ENCODE results near the gene CDIP1. TPM values are rescaled to one million over a fixed set of nuclear protein-coding genes. Genes with fewer than 3 reads are reported as not detected.

Gene CDIP1
- total and polyA plus RNA-seq, 10 of the 15 experiments (the other 5 are each of a cell fraction or from before 2014, with no cell fraction given): 6.1 to 32.4 (median 13.6) TPM

DNA sequence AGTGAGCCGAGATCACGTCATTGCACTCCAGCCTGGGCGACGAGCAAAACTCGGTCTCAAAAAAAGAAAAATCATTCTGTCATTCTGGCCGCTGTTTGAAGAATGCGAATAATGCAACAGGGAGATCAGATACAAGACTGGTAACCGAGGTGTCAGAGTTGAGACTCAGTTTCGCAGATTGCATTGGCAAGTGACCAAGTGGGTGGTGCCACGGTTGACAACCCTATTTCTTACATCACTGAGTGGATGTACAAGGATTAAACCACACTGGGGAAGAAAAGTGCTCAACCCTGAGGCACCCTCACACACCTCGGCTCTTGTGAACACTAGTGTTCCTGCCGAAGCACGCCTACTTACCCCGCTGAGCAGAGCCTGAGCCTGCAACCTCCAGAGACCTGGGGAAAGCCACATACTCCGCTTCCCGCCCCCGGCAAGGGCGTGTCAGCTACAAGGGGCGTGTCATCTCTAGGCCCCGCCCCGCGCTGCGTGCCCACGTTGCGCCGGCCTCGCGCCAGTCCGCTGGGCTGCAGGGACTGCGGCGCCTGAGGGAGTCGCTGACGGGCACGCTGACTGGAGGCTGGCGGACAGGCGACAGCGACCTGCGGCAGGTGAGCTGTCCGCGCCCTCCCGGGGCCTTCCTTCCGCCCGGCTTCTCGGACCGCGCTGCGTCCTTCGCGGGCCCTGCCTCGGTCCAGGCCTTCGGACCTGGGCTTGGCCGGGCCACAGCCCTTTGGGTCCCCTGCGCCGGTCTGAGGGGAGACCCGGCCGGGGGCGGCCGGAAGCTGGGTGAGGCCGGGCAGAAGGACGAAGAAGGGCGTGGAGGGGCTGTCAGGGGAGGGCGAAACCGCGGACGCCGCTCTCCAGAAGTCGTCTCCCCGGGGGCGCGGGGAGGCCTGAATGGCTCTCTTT is 62.4 kb downstream of the CDIP1 start, which contains the start of gene HMOX2:
TSS of gene HMOX2 (plus strand) at position 519 of the 909 bp plus-strand sequence. CDS start 29,127 bp downstream, outside the sequence.
- Histone ChIP-seq H3K79me2 (ENCODE audit: control insufficient read depth, insufficient read depth, low read length) (peaks cover 35% of the 10 kb centered on the region), H3K9me3 (replicated peaks; ENCODE audit: control insufficient read depth, insufficient read depth, low read length) (no peaks in the 10 kb centered on the region), H3K36me3 (ENCODE audit: control insufficient read depth in 2 of 2, insufficient read depth in 2 of 2, low read length in 1 of 2) (no peaks in the 10 kb centered on the region), H3K27me3 (replicated peaks in 1 of 2; ENCODE audit: control insufficient read depth in 2 of 2, insufficient read depth in 2 of 2, low read length in 1 of 2) (no peaks in the 10 kb centered on the region), H3K4me3 (peak within 1 kb of the TSS; percentile 98), H3K27ac (ENCODE audit: control insufficient read depth, insufficient read depth) (peak within 1 kb of the TSS; percentile 77), H3K4me2 (ENCODE audit: control insufficient read depth, insufficient read depth) (peak within 1 kb of the TSS; percentile 62), H2AFZ (ENCODE audit: control insufficient read depth, low read depth, low read length) (peak within 1 kb of the TSS; percentile 41), H4K20me1 (ENCODE audit: control insufficient read depth, insufficient read depth) (no peaks in the 10 kb centered on the region), H3K9ac (ENCODE audit: control insufficient read depth, insufficient read depth, low read length) (peak within 1 kb of the TSS; percentile 73), H3K4me1 (ENCODE audit: control insufficient read depth, insufficient read depth, low read length) (peaks cover 4% of the 10 kb centered on the region; the same call in 1 of the 2 replicates)
- ChIA-PET POLR2A (interaction anchor here (1.2 to 4.1 kb wide), 4 partner anchors 30 to 169 kb away, joined by 3 to 33 read pairs (median 10); partner anchors contain the start of genes CORO7 and PAM16), RAD21 (ENCODE audit: unreplicated experiment) (interaction anchor here (1.1 to 2.7 kb wide), 4 partner anchors 12 to 140 kb away, joined by 3 to 14 read pairs (median 6); no protein-coding TSS in a partner anchor), SMC1A (ENCODE audit: uncharacterized antibody, unreplicated experiment) (interaction anchor here (0.7 to 1.2 kb wide), 6 partner anchors 14 to 72 kb away, joined by 3 to 4 read pairs (median 3); no protein-coding TSS in a partner anchor), CTCF (interaction anchor here (0.9 to 2.9 kb wide), 5 partner anchors 10 to 148 kb away, joined by 3 to 12 read pairs (median 3); partner anchors contain the start of gene MGRN1)
- WGBS (ENCODE audit: insufficient coverage, insufficient replicate concordance, low lambda C conversion rate, missing lambda C conversion rate): 3% methylated on average over 70 of the region's 70 CpGs
- FAIRE-seq: peak; percentile 92
- in situ Hi-C loops (cut with MboI) (no loop called here), intact Hi-C loops (cut with micrococcal nuclease; ENCODE audit: unreplicated experiment) (loop anchor here (2.0 to 10.0 kb wide), 3 partner anchors 25 to 121 kb away; partner anchors contain the start of genes CORO7 and PAM16)
- no TSS peak for BruUV-seq (replicated peaks)
- peak; percentile 90 for ATAC-seq
- peak; percentile 90 for DNase-seq (ENCODE audit: low read depth, low spot score)
- TF ChIP-seq SMAD5 (IDR thresholded peaks at IDR 0.05; ENCODE audit: low read depth): peak; percentile 77
- 0 out of 2 replicates have a peak, but pooled peaks have one; percentile 68 for TF ChIP-seq TCF3 (IDR thresholded peaks at IDR 0.05; ENCODE audit: borderline replicate concordance, insufficient read depth, low read depth, low read length)
- peak; percentile 68; the same call in 1 of the 2 replicates for TF ChIP-seq CBX5 (IDR thresholded peaks at IDR 0.05; ENCODE audit: low read depth)
- TF ChIP-seq SMAD1 (IDR thresholded peaks at IDR 0.05; ENCODE audit: low read depth, partially characterized antibody): no peak
- TF ChIP-seq, protein P1, sequence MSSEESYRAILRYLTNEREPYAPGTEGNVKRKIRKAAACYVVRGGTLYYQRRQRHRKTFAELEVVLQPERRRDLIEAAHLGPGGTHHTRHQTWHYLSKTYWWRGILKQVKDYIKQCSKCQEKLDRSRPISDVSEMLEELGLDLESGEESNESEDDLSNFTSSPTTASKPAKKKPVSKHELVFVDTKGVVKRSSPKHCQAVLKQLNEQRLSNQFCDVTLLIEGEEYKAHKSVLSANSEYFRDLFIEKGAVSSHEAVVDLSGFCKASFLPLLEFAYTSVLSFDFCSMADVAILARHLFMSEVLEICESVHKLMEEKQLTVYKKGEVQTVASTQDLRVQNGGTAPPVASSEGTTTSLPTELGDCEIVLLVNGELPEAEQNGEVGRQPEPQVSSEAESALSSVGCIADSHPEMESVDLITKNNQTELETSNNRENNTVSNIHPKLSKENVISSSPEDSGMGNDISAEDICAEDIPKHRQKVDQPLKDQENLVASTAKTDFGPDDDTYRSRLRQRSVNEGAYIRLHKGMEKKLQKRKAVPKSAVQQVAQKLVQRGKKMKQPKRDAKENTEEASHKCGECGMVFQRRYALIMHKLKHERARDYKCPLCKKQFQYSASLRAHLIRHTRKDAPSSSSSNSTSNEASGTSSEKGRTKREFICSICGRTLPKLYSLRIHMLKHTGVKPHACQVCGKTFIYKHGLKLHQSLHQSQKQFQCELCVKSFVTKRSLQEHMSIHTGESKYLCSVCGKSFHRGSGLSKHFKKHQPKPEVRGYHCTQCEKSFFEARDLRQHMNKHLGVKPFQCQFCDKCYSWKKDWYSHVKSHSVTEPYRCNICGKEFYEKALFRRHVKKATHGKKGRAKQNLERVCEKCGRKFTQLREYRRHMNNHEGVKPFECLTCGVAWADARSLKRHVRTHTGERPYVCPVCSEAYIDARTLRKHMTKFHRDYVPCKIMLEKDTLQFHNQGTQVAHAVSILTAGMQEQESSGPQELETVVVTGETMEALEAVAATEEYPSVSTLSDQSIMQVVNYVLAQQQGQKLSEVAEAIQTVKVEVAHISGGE (CRISPR knock-in tag; IDR thresholded peaks at IDR 0.05): no peak
- peak; percentile 51 for TF ChIP-seq NRF1 (conservative IDR thresholded peaks at IDR 0.05; ENCODE audit: low read depth, low read length)
- TF ChIP-seq ZNF622 (IDR thresholded peaks at IDR 0.05): no peak
- no peak for TF ChIP-seq JUNB (IDR thresholded peaks at IDR 0.05)
- TF ChIP-seq, protein P2, sequence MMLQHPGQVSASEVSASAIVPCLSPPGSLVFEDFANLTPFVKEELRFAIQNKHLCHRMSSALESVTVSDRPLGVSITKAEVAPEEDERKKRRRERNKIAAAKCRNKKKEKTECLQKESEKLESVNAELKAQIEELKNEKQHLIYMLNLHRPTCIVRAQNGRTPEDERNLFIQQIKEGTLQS (IDR thresholded peaks at IDR 0.05; ENCODE audit: borderline replicate concordance, extremely low read depth, low read depth, low read length): no peak
- no peak for TF ChIP-seq CBX3 (IDR thresholded peaks at IDR 0.05; ENCODE audit: borderline replicate concordance, low read depth)
- TF ChIP-seq PAX8 (IDR thresholded peaks at IDR 0.05): no peak
- no peak for TF ChIP-seq TARDBP (IDR thresholded peaks at IDR 0.05; ENCODE audit: borderline replicate concordance)
- TF ChIP-seq SUPT20H (IDR thresholded peaks at IDR 0.05; ENCODE audit: borderline replicate concordance, control insufficient read depth, low read depth, low read length): no peak
- TF ChIP-seq, protein P3, sequence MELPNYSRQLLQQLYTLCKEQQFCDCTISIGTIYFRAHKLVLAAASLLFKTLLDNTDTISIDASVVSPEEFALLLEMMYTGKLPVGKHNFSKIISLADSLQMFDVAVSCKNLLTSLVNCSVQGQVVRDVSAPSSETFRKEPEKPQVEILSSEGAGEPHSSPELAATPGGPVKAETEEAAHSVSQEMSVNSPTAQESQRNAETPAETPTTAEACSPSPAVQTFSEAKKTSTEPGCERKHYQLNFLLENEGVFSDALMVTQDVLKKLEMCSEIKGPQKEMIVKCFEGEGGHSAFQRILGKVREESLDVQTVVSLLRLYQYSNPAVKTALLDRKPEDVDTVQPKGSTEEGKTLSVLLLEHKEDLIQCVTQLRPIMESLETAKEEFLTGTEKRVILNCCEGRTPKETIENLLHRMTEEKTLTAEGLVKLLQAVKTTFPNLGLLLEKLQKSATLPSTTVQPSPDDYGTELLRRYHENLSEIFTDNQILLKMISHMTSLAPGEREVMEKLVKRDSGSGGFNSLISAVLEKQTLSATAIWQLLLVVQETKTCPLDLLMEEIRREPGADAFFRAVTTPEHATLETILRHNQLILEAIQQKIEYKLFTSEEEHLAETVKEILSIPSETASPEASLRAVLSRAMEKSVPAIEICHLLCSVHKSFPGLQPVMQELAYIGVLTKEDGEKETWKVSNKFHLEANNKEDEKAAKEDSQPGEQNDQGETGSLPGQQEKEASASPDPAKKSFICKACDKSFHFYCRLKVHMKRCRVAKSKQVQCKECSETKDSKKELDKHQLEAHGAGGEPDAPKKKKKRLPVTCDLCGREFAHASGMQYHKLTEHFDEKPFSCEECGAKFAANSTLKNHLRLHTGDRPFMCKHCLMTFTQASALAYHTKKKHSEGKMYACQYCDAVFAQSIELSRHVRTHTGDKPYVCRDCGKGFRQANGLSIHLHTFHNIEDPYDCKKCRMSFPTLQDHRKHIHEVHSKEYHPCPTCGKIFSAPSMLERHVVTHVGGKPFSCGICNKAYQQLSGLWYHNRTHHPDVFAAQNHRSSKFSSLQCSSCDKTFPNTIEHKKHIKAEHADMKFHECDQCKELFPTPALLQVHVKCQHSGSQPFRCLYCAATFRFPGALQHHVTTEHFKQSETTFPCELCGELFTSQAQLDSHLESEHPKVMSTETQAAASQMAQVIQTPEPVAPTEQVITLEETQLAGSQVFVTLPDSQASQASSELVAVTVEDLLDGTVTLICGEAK (IDR thresholded peaks at IDR 0.05; ENCODE audit: borderline replicate concordance): no peak

All from GM12878 (cell line).